ENCODE data around the gene COL24A1. TPM values are rescaled to one million over a fixed set of nuclear protein-coding genes. Genes with fewer than 3 reads are reported as not detected.

The COL24A1 gene
- total RNA-seq, 2 donors from 2014 or later: 1.4 to 1.5 TPM

Other genes starting within 250 kb of the COL24A1 start
- gene ODF2L, start 239.6 kb upstream of the COL24A1 start, total RNA-seq: 10 to 100 TPM; 13.0 TPM

Data from left cardiac atrium (tissue), 2 donors.